PC-9 (cell line): ENCODE measurements around the gene TBATA.

ENCODE experiments used
- CTCF ChIP-seq: fragments of 200-600 bp; sonication (generic); conservative IDR thresholded peaks from 2 replicates; pipeline ENCODE4 v1.6.1; 2017; ENCODE audit warnings: mixed run types, antibody characterized with exemption, mild to moderate bottlenecking, moderate library complexity
- EZH2 ChIP-seq: fragments of 200-600 bp; sonication (generic); IDR thresholded peaks from 2 replicates; pipeline ENCODE4 v1.8.0; 2017; ENCODE audit warnings: antibody characterized with exemption, low read depth

- TF ChIP-seq CTCF, result no peak
- no peak for TF ChIP-seq EZH2
Observed at GRCh38 chr10:70730955-70731354, 54.2 kb downstream of the TBATA start.
